GM21381 (cell line): Measurements from ENCODE around the gene AGAP2.
"Not testable (repeated sequence)": the region's sequence is repeated elsewhere in the genome, so short reads cannot be mapped to it uniquely, and the experiment has no call there.

Experiments
- ATAC-seq: cut with Tn5 transposase; IDR thresholded peaks from one replicate; pipeline ENCODE4 v1.9.1; 2021; ENCODE audit warnings: mild to moderate bottlenecking, moderate library complexity; ENCODE audit not compliant: unreplicated experiment

AGAP2 gene

GRCh38 chr12:57738661-57739237, at the start of gene AGAP2:
Gene AGAP2 (minus strand): TSS chr12:57738742. CDS start chr12:57738246, 496 bp downstream.
- no peak for ATAC-seq

- ATAC-seq = no peak
Measured at GRCh38 chr12:57783861-57784260, 45.3 kb upstream of the AGAP2 start.

GRCh38 chr12:57783466-57783801, 44.9 kb upstream of the AGAP2 start:
- no peak for ATAC-seq

GRCh38 chr12:57782608-57783465, 44.3 kb upstream of the AGAP2 start, which contains the start of gene TSFM:
Gene TSFM (plus strand): TSS chr12:57782787. CDS start chr12:57782802, 15 bp downstream.
- ATAC-seq = peak; percentile 82

GRCh38 chr12:57782243-57782607, 43.7 kb upstream of the AGAP2 start:
- no peak for ATAC-seq

GRCh38 chr12:57781801-57782200, 43.3 kb upstream of the AGAP2 start:
- ATAC-seq = no peak

- no peak for ATAC-seq
Measured at GRCh38 chr12:57781244-57781643, 42.7 kb upstream of the AGAP2 start.

- no peak for ATAC-seq
Measured at GRCh38 chr12:57780284-57780897, 41.8 kb upstream of the AGAP2 start.

GRCh38 chr12:57779736-57780135, 41.2 kb upstream of the AGAP2 start:
- ATAC-seq = no peak

- no peak for ATAC-seq
Measured at GRCh38 chr12:57777911-57778310, 39.4 kb upstream of the AGAP2 start.

- ATAC-seq = no peak
Measured at GRCh38 chr12:57777367-57777766, 38.8 kb upstream of the AGAP2 start.

- no peak for ATAC-seq
Measured at GRCh38 chr12:57776247-57776587, 37.7 kb upstream of the AGAP2 start.

- no peak for ATAC-seq
Measured at GRCh38 chr12:57775563-57776246, 37.2 kb upstream of the AGAP2 start.

- ATAC-seq = no peak
Measured at GRCh38 chr12:57775044-57775443, 36.5 kb upstream of the AGAP2 start.

GRCh38 chr12:57774634-57775033, 36.1 kb upstream of the AGAP2 start:
- ATAC-seq = not testable (repeated sequence)

- peak; percentile 16 for ATAC-seq
Measured at GRCh38 chr12:57772429-57773322, 34.1 kb upstream of the AGAP2 start, which contains the start of gene EEF1AKMT3. Gene EEF1AKMT3 (plus strand): TSS chr12:57772614. CDS start chr12:57772725, 111 bp downstream.

- ATAC-seq = peak; percentile 79
Measured at GRCh38 chr12:57771873-57772428, 33.4 kb upstream of the AGAP2 start, which contains the start of gene METTL1. Gene METTL1 (minus strand): TSS chr12:57772105. CDS start chr12:57772083, 22 bp downstream.

- peak; percentile 61 for ATAC-seq
Measured at GRCh38 chr12:57771236-57771872, 32.8 kb upstream of the AGAP2 start.

- no peak for ATAC-seq
Measured at GRCh38 chr12:57770734-57771133, 32.2 kb upstream of the AGAP2 start.
